Smooth muscle cell of the umbilical artery (primary cell): ENCODE measurements around the gene OR2A7. TPM values are rescaled to one million over a fixed set of nuclear protein-coding genes. Genes with fewer than 3 reads are reported as not detected.

ENCODE experiments used
- total RNA-seq: library from RNA; depleted of rRNA; stranded (reverse); fragments of >200 nt; gene quantifications from 2 replicates; pipeline ENCODE4 v1.2.3, GENCODE V29; 2014

Gene OR2A7
- not detected in 2 replicates for total RNA-seq

GRCh38 chr7:144264692-144265091, at the start of gene OR2A7:
Gene OR2A7, minus strand, starts transcription at chr7:144264792. Its CDS starts 5,164 bp downstream, at chr7:144259628.

DNA sequence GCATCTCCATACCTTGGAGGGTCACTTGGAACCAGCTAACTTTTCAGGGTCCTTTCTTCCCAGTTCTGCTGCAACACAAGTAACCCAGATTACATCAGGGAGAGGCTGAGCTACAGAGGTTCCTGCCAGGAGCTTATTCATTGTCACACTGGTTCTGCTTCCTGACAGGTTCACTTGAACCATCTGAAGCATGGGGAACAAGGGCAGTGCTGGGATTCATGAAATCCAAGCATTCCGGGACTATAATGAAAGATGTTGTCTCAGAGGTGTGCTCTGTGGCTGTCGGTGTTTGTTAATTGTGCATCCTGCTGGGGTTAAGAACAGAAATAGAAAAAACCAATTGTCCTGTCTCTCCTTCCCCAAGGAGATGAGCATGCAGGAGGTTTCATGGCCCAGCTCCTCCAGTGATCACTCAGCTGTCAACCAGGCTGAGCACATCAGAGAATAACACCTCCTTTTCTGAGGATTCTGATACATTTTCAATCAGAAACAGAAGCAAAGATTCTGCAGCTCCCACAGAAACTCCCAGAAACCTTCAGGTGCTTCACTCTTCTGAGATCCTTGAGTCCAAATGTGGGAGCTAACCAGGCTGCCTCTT, 47.4 kb upstream of the OR2A7 start, which contains the start of gene OR2A1:
Gene OR2A1, plus strand, starts transcription at position 548 of the 598 bp plus-strand sequence. CDS start 5,706 bp downstream, outside the sequence.

DNA sequence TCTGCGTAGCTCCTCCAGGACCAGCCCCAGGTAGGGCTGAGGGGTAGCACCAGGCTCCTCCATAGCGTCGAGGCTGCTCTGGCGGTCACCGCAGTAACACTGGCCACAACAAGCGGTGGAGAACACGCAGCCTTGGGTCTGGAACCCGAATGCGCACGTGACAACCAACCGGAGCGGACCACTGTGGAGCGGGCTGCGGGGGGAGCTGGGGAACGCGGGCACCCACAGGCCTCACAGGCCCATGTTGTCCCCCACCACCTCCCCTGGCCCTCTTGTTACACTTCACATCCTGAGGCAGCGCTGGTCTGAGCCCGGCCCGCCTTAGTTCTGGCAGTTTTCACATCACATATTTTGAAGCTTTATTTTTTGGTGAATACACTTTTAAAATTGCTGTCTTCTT, 4.6 kb upstream of the OR2A7 start, which contains the start of gene CTAGE8:
Gene CTAGE8, minus strand, starts transcription at position 101 of the 400 bp plus-strand sequence. Its CDS starts 38 bp downstream, at position 63.

GRCh38 chr7:144239365-144239764, 25.2 kb downstream of the OR2A7 start, which contains the start of gene OR2A42:
Gene OR2A42, minus strand, starts transcription at chr7:144239605. Its CDS starts 6,762 bp downstream, at chr7:144232843.

Other genes with a start within 250 kb of the OR2A7 start
- not detected in 2 replicates for gene OR2A5, start 215.8 kb downstream of the OR2A7 start, total RNA-seq
- gene OR2A25, start 195.0 kb downstream of the OR2A7 start, total RNA-seq, result not detected in 2 replicates
- not detected in 2 replicates for gene OR2A12, start 178.5 kb downstream of the OR2A7 start, total RNA-seq
- gene OR2A2, start 155.2 kb downstream of the OR2A7 start, total RNA-seq, result not detected in 2 replicates
- not detected in 2 replicates for gene OR2A14, start 141.6 kb downstream of the OR2A7 start, total RNA-seq
- not detected in 2 replicates for gene CTAGE4, start 81.3 kb downstream of the OR2A7 start, total RNA-seq
- gene ARHGEF35, start 69.0 kb downstream of the OR2A7 start, total RNA-seq, result 0.37 and 0.59 TPM in 2 replicates
- under 0.01 TPM in 1 of 2 replicates, not detected in the other for gene OR2A42, start 25.2 kb downstream of the OR2A7 start, total RNA-seq
- 0.09 TPM in 1 of 2 replicates, not detected in the other for gene CTAGE8, start 4.5 kb upstream of the OR2A7 start, total RNA-seq
- under 0.01 TPM in 1 of 2 replicates, not detected in the other for gene OR2A1, start 47.6 kb upstream of the OR2A7 start, total RNA-seq
- gene ARHGEF5, start 90.6 kb upstream of the OR2A7 start, total RNA-seq, result 0.23 and 0.89 TPM in 2 replicates
- gene NOBOX, start 138.9 kb upstream of the OR2A7 start, total RNA-seq, result not detected in 2 replicates